Skeletal muscle tissue (tissue), 4 donors: Measurements from ENCODE around the gene ATXN3. TPM values are rescaled to one million over a fixed set of nuclear protein-coding genes. Genes with fewer than 3 reads are reported as not detected.

Experiments used
- H3K27ac ChIP-seq: one replicate; pipeline ENCODE4 v1.7.0; 2013; ENCODE audit warnings: mild to moderate bottlenecking, low read depth, low read length, inconsistent platforms
- H3K27me3 ChIP-seq, 3 donors: one replicate each; pipeline ENCODE4 v1.7.0; 2013; ENCODE audit warnings: low read length in 3 of 3; ENCODE audit not compliant: control insufficient read depth in 3 of 3, insufficient read depth in 3 of 3
- H3K36me3 ChIP-seq, 3 donors: one replicate each; pipeline ENCODE4 v1.7.0; 2013; ENCODE audit warnings: low read length in 3 of 3; ENCODE audit not compliant: control insufficient read depth in 3 of 3, insufficient read depth in 3 of 3
- H3K4me1 ChIP-seq, 3 donors: one replicate each; pipeline ENCODE4 v1.7.0; 2013; ENCODE audit warnings: low read length in 3 of 3, mild to moderate bottlenecking in 3 of 3; ENCODE audit not compliant: control insufficient read depth in 3 of 3, insufficient read depth in 3 of 3
- H3K4me3 ChIP-seq, 3 donors: one replicate each; pipeline ENCODE4 v1.7.0; 2013; ENCODE audit warnings: low read length in 3 of 3
- H3K9ac ChIP-seq, 3 donors: one replicate each; pipeline ENCODE4 v1.7.0; 2013; ENCODE audit warnings: low read length in 3 of 3, mild to moderate bottlenecking in 3 of 3, moderate library complexity in 2 of 3, low read depth in 1 of 3
- H3K9me3 ChIP-seq, 3 donors: one replicate each; pipeline ENCODE4 v1.7.0; 2013; ENCODE audit warnings: low read length in 3 of 3; ENCODE audit not compliant: control insufficient read depth in 3 of 3
- total RNA-seq: library from RNA; depleted of rRNA; stranded (reverse); fragments of >200 nt; gene quantifications from one replicate; pipeline ENCODE4 v1.2.3, GENCODE V29; 2014
- donor health status: Osteomylitis.

Gene ATXN3
- total RNA-seq, 1 donor from 2014 or later = 22.4 TPM

DNA sequence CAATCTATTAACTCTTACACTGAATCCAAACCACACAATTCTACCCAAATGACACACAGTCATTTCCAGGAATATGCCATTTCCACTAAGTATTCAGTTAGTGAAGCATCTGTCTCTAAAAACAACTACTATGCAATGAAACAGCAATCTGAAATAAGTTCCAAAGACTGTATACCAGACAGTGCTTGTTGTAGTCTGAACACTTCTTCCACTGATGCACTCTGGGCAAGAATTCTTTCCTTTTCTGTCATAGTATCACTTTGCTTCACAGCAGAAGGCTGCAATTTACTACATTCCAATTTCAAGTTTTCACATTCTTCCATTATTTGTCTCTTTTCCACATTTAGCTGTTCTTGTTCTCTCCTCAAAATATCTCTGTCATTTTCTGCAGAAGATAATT lies 92.3 kb downstream of the ATXN3 start:
- Histone ChIP-seq H3K4me1 (peaks cover 0 to 4% (median 0%) of the 10 kb centered on the region in 3 donors), H3K4me3 (no peak overlapping the region), H3K9me3 (no peaks in the 10 kb centered on the region), H3K27ac (no peak overlapping the region), H3K27me3 (no peaks in the 10 kb centered on the region), H3K36me3 (peaks cover 28 to 46% (median 45%) of the 10 kb centered on the region in 3 donors), H3K9ac (no peak overlapping the region)

DNA sequence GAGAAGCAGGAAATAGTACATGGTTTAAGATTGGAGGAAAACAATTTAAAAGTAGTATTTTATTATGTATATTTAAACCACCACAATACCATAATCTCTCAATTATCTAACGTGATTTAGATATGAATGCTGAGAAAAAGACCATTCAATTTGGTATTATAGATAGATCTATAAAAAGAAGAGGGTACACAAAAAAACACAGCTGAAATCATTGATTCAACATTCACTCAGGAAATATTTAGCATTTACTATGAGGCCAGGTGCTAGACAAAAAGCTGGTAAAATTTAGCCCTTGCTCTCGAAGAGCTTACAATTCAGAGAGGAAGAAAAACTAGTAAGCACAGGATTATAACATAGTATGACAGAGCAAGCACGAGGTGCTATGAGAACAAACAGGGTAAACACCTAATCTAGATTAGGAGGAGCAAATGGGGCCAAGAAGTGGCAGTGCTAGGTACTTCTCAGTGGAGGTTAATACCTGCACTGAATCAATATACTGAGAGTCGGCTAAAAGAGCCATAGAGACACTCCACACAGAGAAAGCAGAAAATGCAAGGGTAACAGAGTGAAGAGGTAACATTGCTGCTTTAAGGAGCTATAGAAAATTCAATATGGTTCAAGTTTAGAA lies 94.1 kb downstream of the ATXN3 start:
- Histone ChIP-seq H3K4me3 (no peak overlapping the region), H3K4me1 (peaks cover 0 to 4% (median 0%) of the 10 kb centered on the region in 3 donors), H3K9ac (no peak overlapping the region), H3K27ac (no peak overlapping the region), H3K9me3 (no peaks in the 10 kb centered on the region), H3K36me3 (peaks cover 29 to 50% (median 47%) of the 10 kb centered on the region in 3 donors), H3K27me3 (no peaks in the 10 kb centered on the region)

DNA sequence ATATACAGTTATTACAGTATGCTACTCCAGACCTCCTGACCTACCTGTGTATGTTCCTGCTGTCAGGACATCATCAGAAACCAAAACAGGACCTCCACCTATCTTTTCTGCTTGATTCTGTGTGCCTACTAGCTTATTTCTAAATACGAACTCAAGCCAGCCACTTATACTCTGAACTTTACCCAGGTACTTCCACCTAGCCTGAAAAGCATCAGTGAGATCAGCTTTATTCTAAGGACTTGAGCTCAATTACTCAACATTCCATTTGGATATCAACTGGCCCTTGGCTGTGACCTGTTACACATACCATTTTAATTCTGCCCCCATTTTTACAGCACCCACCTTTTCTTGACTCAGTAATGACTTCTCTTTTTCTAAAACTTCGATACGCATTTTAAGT lies 95.7 kb downstream of the ATXN3 start:
- Histone ChIP-seq H3K4me3 (no peak overlapping the region), H3K36me3 (peaks cover 33 to 48% (median 45%) of the 10 kb centered on the region in 3 donors), H3K9me3 (no peaks in the 10 kb centered on the region), H3K27me3 (no peaks in the 10 kb centered on the region), H3K4me1 (peaks cover 0 to 4% (median 0%) of the 10 kb centered on the region in 3 donors), H3K27ac (no peak overlapping the region), H3K9ac (no peak overlapping the region)

DNA sequence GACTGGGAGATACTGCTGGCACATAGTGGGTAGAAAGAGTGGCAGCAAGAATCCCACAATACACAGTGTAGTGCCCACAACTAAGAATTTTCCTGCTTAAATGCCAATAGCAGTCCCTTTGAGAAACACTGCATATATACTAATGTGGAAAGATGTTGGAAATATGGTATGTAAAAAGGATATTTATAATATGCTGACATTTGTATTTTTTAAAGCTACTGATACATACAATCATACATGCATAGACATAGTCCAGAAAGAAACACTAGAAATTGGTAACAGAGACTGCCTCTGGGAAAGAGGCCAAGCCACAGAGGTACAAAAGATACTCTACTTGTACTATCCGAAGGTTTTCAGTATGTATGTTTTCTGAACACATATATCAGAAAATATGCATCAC lies 96.8 kb downstream of the ATXN3 start:
- Histone ChIP-seq H3K4me3 (no peak overlapping the region), H3K9me3 (no peaks in the 10 kb centered on the region), H3K36me3 (peaks cover 29 to 50% (median 43%) of the 10 kb centered on the region in 3 donors), H3K27ac (no peak overlapping the region), H3K9ac (no peak overlapping the region), H3K27me3 (no peaks in the 10 kb centered on the region), H3K4me1 (peaks cover 0 to 4% (median 0%) of the 10 kb centered on the region in 3 donors)

Other genes starting within 250 kb of the ATXN3 start
- 5.7 TPM for gene TC2N, start 239.0 kb downstream of the ATXN3 start, total RNA-seq
- 24.5 TPM for gene FBLN5, start 158.9 kb downstream of the ATXN3 start, total RNA-seq
- 10.4 TPM for gene TRIP11, start 66.5 kb downstream of the ATXN3 start, total RNA-seq
- gene NDUFB1, start 15.1 kb upstream of the ATXN3 start, total RNA-seq = 279 TPM
- gene CPSF2, start 15.4 kb upstream of the ATXN3 start, total RNA-seq = 19.3 TPM
- gene SLC24A4, start 216.6 kb upstream of the ATXN3 start, total RNA-seq = 1.6 TPM